ENCODE measurements around the gene TMEM176A. TPM values are rescaled to one million over a fixed set of nuclear protein-coding genes. Genes with fewer than 3 reads are reported as not detected.

The TMEM176A gene
- polyA plus RNA-seq, 1 donor from 2014 or later = not detected

- H3K4me2 ChIP-seq (ENCODE audit: low read length) = no peak overlapping the region
- H3F3A ChIP-seq (ENCODE audit: insufficient read depth, low read length, poor library complexity, severe bottlenecking) = no peaks in the 10 kb centered on the region
- H3K9me2 ChIP-seq (ENCODE audit: insufficient read depth, low read length) = no peaks in the 10 kb centered on the region
- H3K9me3 ChIP-seq (ENCODE audit: low read length) = no peaks in the 10 kb centered on the region
- no peak overlapping the region for H3K27ac ChIP-seq (ENCODE audit: low read length)
- no peaks in the 10 kb centered on the region for H3K79me2 ChIP-seq (replicated peaks; ENCODE audit: insufficient read depth, low read length)
- H3K27me3 ChIP-seq (ENCODE audit: insufficient read depth, low read depth, low read length) = no peaks in the 10 kb centered on the region
- no peaks in the 10 kb centered on the region for H3K36me3 ChIP-seq (ENCODE audit: insufficient read depth, low read length)
- TF ChIP-seq POLR2AphosphoS5 (IDR thresholded peaks at IDR 0.05) (no peak), SMC3 (conservative IDR thresholded peaks at IDR 0.05; ENCODE audit: poor library complexity) (no peak), RAD21 (conservative IDR thresholded peaks at IDR 0.05) (no peak), EZH2 (IDR thresholded peaks at IDR 0.05; ENCODE audit: borderline replicate concordance, insufficient read depth, low read length, poor library complexity, severe bottlenecking) (no peak), EP300 (conservative IDR thresholded peaks at IDR 0.05; ENCODE audit: poor library complexity, severe bottlenecking) (no peak)
- H3K9ac ChIP-seq (ENCODE audit: low read length) = no peak overlapping the region
- H4K20me1 ChIP-seq (ENCODE audit: insufficient read depth) = no peaks in the 10 kb centered on the region
- no peak overlapping the region for H2AFZ ChIP-seq (ENCODE audit: low read depth, low read length)
- no peak overlapping the region for H3K4me3 ChIP-seq (ENCODE audit: low read length)
Measured at GRCh38 chr7:150781961-150782360, 18.6 kb upstream of the TMEM176A start.

DNA sequence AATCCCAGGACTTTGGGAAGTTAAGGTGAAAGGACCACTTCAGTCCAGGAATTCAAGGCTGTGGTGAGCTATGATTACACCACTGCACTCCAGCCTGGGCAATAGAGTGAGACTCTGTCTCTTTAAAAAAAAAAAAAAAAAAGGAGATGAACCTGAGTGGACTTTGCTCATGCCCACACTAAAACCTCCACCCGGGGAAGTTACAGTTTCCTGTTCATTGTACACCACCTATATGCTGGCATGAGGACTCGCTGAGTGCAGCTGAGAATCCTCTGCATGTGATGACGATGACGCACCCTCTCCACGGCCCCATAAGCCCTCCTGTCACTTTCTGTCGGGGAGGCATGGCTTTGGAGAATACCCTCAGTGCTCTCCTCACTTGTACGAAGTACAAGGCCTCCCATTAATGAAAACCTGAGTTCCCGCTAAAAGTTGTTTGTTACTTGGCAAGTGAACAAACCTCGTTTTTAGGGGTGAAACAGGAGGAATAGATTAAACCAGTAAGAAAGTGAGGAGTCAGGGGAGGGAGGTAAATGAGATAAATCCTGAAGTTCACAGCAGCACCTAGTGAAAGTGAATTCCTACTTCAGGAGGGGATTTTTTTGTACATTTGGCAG is 16.3 kb upstream of the TMEM176A start:
- H3K9me2 ChIP-seq (ENCODE audit: insufficient read depth, low read length) = no peaks in the 10 kb centered on the region
- H3K27me3 ChIP-seq (ENCODE audit: insufficient read depth, low read depth, low read length) = no peaks in the 10 kb centered on the region
- no peaks in the 10 kb centered on the region for H3F3A ChIP-seq (ENCODE audit: insufficient read depth, low read length, poor library complexity, severe bottlenecking)
- H3K9me3 ChIP-seq (ENCODE audit: low read length) = no peaks in the 10 kb centered on the region
- H2AFZ ChIP-seq (ENCODE audit: low read depth, low read length) = no peak overlapping the region
- H3K9ac ChIP-seq (ENCODE audit: low read length) = no peak overlapping the region
- H4K20me1 ChIP-seq (ENCODE audit: insufficient read depth) = no peaks in the 10 kb centered on the region
- H3K4me3 ChIP-seq (ENCODE audit: low read length) = no peak overlapping the region
- H3K4me2 ChIP-seq (ENCODE audit: low read length) = no peak overlapping the region
- H3K36me3 ChIP-seq (ENCODE audit: insufficient read depth, low read length) = no peaks in the 10 kb centered on the region
- H3K27ac ChIP-seq (ENCODE audit: low read length) = no peak overlapping the region
- no peak for TF ChIP-seq RAD21 (conservative IDR thresholded peaks at IDR 0.05)
- TF ChIP-seq, protein P1, sequence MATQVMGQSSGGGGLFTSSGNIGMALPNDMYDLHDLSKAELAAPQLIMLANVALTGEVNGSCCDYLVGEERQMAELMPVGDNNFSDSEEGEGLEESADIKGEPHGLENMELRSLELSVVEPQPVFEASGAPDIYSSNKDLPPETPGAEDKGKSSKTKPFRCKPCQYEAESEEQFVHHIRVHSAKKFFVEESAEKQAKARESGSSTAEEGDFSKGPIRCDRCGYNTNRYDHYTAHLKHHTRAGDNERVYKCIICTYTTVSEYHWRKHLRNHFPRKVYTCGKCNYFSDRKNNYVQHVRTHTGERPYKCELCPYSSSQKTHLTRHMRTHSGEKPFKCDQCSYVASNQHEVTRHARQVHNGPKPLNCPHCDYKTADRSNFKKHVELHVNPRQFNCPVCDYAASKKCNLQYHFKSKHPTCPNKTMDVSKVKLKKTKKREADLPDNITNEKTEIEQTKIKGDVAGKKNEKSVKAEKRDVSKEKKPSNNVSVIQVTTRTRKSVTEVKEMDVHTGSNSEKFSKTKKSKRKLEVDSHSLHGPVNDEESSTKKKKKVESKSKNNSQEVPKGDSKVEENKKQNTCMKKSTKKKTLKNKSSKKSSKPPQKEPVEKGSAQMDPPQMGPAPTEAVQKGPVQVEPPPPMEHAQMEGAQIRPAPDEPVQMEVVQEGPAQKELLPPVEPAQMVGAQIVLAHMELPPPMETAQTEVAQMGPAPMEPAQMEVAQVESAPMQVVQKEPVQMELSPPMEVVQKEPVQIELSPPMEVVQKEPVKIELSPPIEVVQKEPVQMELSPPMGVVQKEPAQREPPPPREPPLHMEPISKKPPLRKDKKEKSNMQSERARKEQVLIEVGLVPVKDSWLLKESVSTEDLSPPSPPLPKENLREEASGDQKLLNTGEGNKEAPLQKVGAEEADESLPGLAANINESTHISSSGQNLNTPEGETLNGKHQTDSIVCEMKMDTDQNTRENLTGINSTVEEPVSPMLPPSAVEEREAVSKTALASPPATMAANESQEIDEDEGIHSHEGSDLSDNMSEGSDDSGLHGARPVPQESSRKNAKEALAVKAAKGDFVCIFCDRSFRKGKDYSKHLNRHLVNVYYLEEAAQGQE (IDR thresholded peaks at IDR 0.05; ENCODE audit: borderline replicate concordance) = no peak
- no peak for TF ChIP-seq TAF1 (IDR thresholded peaks at IDR 0.05; ENCODE audit: low read depth)
- no peak for TF ChIP-seq CTCF (IDR thresholded peaks at IDR 0.05; ENCODE audit: poor library complexity, severe bottlenecking)
- no peak for TF ChIP-seq EZH2 (IDR thresholded peaks at IDR 0.05; ENCODE audit: borderline replicate concordance, insufficient read depth, low read length, poor library complexity, severe bottlenecking)
- no peak for TF ChIP-seq MXI1 (conservative IDR thresholded peaks at IDR 0.05; ENCODE audit: poor library complexity, severe bottlenecking)
- TF ChIP-seq POLR2AphosphoS5 (IDR thresholded peaks at IDR 0.05) = no peak
- no peak for TF ChIP-seq EP300 (conservative IDR thresholded peaks at IDR 0.05; ENCODE audit: poor library complexity, severe bottlenecking)
- no peak for TF ChIP-seq SMC3 (conservative IDR thresholded peaks at IDR 0.05; ENCODE audit: poor library complexity)
- no peaks in the 10 kb centered on the region for H3K79me2 ChIP-seq (replicated peaks; ENCODE audit: insufficient read depth, low read length)
